HPDE6-E6E7 (cell line): ENCODE measurements around the gene BTN3A1.
"Not testable (repeated sequence)": the region's sequence is repeated elsewhere in the genome, so short reads cannot be mapped to it uniquely, and the experiment has no call there.

ENCODE experiments used
- DNase-seq: peaks from one replicate; pipeline ENCODE4 v3.0.0; 2011; ENCODE audit warnings: missing footprints; ENCODE audit errors: extremely low spot score

Gene BTN3A1

GRCh38 chr6:26414281-26414680, 12.2 kb downstream of the BTN3A1 start:
- no peak for DNase-seq

- no peak for DNase-seq
These were observed 13.1 kb downstream of the BTN3A1 start for GRCh38 chr6:26415036-26415614.

DNA sequence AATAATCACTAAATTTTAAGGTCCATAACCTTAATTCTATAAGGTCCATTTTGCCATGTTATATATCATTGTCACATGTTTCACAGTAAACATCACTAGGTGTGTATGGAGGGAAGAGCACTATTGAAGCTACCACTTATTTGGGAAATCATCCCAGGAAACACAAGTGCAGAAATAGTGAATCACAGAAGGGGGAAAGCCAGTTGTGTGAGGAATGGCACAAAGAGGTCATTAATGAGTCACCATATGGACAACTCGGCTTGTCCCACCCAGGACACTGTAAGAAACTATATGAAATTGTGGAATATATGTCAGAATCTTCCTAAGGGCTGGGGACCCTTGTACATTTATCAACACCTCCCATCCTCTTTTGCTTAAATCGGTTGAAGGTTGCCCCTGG, 13.7 kb downstream of the BTN3A1 start:
- DNase-seq: no peak

GRCh38 chr6:26416288-26416687, 14.2 kb downstream of the BTN3A1 start:
- no peak for DNase-seq

GRCh38 chr6:26418077-26418476, 16.0 kb downstream of the BTN3A1 start:
- not testable (repeated sequence) for DNase-seq

GRCh38 chr6:26418795-26419194, 16.7 kb downstream of the BTN3A1 start:
- not testable (repeated sequence) for DNase-seq

- peak; percentile 19 for DNase-seq
These were observed 18.7 kb downstream of the BTN3A1 start for GRCh38 chr6:26420688-26421171.

DNA sequence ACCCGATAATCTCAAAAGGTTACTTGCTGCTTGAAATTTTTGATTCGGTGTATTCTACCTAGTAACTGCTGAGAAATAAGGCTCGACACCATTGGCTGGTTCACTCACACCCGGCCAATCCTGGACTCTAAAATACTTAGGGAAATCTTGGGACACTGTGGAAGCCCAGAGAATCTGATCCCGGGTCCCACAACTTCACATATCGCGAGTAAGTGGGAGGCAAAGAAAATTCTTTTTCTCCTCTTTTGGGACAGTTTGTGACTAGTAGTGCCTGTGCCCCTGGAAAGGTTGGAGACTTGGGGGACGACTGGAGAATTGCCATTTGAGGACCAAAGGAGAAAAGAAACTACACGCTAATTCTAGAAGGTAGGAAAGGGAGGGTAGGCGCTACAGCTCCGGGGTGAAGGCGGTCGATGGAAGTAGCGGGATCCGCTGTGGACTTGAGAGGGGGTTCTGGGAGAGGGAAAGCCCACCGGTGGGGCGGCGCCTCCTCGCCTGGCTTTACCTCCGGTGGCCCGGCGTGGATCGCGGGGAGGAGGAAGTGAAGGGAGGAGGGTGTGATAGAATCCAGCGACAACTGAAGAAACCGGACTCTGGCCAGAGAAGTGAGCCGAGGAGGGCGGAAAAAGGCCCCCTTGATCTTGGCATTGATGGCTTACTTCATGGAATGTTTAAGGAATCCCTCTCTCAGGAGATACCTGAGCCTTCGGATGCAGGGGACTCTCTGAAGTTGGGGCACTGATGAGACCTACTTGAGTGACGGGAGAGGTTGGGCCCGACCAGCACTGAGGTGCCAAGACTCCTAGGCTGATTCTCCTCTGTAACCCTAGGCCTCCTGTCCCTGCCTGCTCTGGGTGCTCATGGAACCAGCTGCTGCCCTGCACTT, 19.4 kb downstream of the BTN3A1 start:
- peak; percentile 96 for DNase-seq

GRCh38 chr6:26422329-26422728, 20.3 kb downstream of the BTN3A1 start:
- no peak for DNase-seq

DNA sequence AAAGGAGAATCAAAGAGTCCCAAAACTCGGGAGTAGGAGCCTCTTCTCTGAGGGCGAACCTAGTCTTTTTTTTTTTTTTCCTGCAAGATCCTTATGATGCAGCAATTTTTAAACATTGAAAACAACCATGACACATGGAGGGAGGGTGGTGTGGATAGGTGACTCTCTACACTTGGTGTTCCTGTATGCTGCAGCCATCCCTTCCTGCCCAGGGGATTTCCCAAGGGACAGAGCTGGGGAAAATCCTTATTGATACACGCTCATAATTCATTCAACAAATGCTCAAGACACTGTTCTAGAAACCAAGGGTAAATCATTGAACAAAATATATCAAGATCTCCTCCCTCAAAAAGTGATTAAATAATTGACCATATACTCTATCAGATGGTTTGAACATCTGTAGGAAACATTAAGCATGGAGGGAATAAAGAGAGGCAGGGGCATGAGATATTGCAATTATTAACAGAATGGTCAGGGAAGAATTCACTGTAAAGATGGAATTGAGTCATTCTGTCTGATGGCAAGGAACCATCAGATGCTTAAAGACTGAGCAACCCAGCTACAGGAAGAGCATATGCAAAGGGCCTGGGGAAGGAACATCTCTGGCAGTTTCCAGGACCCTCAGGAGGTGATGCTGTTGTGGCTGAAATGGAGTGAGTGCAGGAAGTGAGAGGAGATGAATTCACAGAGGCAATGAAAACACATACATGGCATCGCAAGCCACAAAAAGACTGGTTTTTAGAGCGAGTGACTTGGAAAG, 24.8 kb downstream of the BTN3A1 start:
- DNase-seq: no peak

DNA sequence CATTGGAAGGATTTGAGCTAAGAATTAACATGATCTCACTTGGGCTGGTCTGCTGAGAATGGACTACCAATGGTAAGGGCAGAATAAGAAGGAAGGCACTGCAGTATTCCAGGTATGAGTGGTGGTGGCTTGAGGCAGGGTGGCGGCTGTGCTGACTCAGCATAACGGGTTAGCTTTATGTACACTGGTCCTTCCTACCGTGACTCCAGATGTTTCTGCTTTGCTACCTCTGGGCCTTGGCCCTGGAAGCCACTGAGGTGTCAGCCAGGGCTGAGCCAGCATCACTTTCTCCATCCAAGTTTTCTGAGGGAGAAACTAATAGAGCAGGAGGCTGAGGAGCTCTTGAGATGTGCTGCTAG, 25.4 kb downstream of the BTN3A1 start:
- DNase-seq: no peak

DNA sequence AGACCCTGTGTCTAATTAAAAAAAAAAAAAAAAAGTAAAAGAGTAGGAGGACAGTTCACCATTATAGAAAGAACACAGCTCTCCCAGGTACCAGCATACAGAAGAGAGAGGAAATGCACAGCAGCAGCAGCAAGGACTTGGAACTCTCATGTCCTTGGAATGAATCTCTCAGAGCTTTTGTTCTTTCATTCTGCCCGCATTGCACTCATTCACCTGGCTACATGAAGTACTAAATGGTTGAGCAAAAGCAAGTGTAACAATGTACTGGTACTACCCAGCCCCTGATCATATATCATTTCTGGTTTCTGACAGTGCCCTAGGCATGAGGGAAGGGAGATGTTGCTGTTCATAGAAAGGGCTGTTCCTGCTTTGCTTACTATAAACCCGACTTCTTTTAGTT, 26.1 kb downstream of the BTN3A1 start:
- no peak for DNase-seq

DNA sequence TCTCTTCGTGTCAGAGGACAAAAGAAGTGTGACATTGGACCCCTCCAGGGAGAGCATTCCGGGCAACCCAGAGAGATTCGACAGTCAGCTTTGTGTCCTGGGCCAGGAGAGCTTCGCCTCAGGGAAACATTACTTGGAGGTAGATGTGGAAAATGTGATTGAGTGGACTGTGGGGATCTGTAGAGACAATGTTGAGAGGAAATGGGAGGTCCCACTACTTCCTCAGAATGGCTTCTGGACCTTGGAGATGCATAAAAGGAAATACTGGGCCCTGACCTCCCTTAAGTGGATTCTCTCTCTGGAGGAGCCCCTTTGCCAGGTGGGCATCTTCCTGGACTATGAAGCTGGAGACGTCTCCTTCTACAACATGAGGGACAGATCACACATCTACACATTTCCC, 28.7 kb downstream of the BTN3A1 start:
- no peak for DNase-seq

GRCh38 chr6:26431258-26432172, 29.4 kb downstream of the BTN3A1 start:
- DNase-seq: no peak

GRCh38 chr6:26432627-26433201, 30.6 kb downstream of the BTN3A1 start:
- no peak for DNase-seq

DNA sequence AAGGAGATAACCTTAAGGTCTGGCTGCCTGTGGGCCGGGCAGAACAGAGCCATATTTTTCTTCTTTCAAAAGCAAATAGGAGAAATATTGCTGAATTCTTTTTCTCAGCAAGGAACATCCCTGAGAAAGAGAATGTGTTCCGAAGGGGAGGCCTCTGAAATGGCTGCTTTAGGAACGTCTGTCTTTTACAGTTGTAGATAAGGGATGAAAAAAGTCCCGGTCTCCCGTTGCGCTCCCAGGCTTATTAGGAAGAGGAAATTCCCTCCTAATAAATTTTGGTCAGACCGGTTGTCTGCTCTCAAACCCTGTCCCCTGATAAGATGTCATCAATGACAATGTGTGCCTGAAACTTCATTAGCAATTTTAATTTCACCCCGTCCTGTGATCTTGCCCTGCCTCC, 31.6 kb downstream of the BTN3A1 start:
- not testable (repeated sequence) for DNase-seq

DNA sequence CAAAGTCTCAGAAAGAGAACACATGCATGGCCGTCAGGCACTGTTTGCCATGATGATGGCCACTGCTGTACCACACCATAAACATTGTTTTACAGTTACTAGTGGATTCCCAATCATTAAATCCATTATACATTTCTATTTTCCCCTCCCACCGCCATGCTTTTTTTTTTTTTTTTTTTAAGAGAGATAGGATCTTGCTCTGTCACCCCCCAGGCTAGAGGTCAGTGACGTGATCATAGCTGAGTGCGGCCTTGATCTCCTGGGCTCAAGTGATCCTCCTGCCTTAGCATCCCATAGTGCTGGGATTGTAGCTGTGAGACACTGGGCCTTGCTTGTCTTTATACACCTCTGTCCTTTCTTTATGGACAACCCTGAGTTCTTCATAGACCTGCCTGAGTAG, 33.9 kb downstream of the BTN3A1 start:
- DNase-seq: no peak

GRCh38 chr6:26437550-26437949, 35.5 kb downstream of the BTN3A1 start:
- no peak for DNase-seq

DNA sequence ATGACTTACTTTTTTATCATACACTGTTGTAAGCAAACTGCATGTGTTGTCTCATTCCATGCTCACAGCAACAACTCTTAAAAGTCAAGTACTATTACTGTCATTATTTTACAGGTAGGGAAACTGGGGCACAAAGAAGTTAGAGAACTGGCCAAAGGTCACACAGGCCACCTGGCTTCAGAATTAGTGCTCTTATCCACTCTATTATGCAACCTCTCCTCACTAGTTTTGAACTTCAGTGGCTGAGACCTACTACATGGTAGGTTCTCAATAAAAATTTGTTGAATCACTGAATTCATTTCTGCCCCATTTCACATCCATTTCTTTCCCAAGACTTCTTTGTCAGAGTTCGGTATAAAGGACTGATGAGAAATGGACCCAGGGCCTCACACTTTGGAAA, 35.9 kb downstream of the BTN3A1 start:
- DNase-seq: no peak

DNA sequence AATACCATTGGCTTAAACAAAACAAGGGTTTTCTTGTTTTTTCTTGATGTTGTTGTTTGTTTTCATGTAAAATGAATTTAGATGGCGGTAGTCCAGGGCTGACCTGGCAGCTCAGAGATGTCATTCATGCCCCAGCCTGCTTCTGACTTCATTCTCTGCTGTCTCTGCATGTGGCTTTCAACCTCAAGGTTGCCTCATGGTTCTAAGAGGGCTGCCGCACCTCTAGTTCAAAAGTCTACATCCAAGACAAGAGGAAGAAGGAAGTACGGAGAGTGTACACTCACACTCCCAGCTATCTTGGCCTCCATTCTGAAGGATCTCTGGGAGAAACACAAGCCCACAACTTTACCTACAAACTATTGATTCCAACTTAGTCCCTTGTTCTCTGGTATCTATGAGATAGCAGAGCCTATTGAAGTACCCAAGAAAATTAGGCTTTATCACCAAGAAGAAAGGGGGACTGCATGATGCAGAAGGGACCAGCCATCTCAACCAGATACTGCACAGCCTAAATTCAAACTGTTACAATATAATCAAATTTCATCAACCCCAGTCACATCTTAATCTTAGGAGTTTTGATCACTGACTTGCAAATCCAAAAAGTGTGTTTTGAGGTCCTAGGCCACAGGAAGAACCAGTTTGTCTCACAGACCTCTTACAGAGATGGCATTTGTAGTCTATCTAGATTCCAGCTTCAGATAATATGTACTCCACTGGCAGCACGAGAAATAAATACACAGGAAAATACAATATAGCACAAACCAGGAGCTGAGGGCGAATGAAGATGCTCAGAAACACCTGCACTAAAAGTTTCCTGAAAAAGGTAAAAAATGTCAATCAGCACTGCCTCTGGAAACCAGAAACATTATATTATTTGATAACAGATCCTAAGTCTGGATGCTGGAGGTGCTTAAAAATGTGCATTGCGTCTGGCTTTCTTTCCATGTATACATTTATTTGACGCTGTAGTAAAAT, 37.4 kb downstream of the BTN3A1 start:
- peak; percentile 21 for DNase-seq
